D341Med (cell line): ENCODE data around the gene LAMA5.

ENCODE experiments used
- DNase-seq: peaks from one replicate; pipeline ENCODE4 v3.0.0; 2012; ENCODE audit warnings: low spot score

Gene LAMA5

GRCh38 chr20:62371588-62372041 lies 4.5 kb upstream of the LAMA5 start:
- no peak for DNase-seq

GRCh38 chr20:62370807-62371587 lies 3.9 kb upstream of the LAMA5 start:
- DNase-seq, result no peak

- no peak for DNase-seq
Measured at GRCh38 chr20:62370115-62370806, 3.1 kb upstream of the LAMA5 start.

DNA sequence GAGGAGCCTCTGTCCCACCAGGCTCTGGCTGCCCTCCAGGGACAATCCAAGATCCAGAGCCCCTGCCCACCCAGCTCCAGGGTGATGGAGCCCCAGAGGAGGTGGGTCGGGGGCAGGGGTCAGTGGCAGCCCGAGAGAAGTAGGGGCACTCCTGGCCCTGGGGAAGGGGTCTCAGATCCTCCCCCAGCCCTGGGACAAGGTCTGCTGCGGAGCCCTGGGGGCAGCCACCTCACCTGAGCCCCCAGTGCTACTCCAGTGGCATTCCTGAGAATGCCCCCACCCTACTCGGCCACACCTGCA lies 2.7 kb upstream of the LAMA5 start:
- no peak for DNase-seq

- DNase-seq, result no peak
Measured at GRCh38 chr20:62368976-62369814, 2.1 kb upstream of the LAMA5 start.

- DNase-seq, result no peak
Measured at GRCh38 chr20:62368392-62368975, 1.4 kb upstream of the LAMA5 start.

DNA sequence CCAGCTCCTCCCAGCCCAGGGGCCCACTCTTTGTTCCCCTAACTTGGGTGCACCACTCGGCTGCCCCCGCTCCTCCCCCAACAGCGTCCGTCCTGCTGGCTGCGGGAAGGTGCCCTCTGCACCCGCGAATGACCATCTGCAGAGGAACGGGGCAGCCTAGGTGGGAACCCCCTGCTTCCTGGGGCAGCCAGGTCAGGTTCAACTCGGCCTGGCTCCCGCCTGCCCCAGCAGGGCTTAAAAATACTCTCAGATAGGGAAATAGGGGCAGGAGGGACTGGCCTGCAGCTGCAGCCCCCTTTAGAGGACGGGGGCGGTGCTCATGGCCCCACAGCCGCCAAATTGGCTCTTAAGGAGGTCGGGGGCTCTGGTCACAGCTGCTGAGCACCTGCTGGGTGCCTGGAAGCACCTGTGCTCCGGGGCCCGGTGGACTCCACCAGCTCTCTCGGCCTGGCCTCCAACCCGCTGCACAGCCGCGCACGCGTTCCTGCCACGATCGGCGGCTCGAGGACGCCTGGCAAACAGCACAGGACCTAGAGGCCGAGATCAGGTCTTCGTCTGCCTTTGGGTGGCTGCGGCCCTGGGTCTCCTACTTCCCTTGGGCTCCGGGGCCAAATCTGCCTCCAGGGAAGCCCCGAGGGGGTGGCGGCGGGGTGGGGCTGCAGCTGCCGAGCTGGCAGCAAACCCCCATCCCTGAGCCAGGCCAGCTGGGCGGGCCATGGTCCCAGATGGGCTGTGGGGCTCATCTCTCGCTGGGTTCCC lies 700 bp upstream of the LAMA5 start:
- DNase-seq, result peak; percentile 78

DNA sequence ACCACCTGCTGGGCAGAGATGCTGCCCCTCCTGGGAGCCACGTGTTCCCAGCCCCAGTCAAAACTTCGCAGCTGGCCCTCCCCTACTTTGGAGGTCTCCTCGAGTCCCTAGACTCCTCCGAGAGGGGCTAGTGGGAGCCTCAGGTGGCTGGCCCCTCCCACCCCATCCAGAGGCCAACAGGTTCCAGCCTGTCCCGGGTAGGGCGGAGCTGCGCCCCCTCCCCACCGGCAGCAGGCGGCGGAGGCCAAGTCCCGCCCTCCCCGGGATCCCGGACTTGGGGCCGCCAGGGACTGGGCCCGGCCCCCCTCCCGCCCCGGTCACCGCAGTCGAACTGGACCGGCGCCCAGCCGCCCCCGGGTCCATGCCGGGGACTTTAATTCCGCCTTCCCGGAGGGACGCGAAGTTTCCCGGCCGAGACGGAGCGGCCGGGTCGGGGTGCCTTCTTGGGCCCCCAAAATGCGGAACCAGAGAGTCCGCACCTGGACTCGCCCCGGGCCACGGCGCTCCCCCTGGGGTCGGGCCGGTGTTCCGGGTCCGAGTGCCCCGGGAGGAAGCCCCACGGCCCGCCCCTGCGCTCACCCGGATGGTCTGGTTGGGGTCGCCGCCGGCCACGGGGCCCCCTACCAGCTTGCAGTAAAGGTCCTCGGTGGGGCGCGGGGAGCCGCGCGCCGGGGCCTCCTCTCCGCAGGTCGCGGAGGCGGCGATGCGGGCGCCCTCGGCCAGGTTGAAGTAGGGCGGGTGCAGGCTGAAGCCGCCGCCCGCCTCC lies 559 bp downstream of the LAMA5 start:
- no peak for DNase-seq

GRCh38 chr20:62365814-62366369 lies 1.2 kb downstream of the LAMA5 start:
- DNase-seq, result no peak

DNA sequence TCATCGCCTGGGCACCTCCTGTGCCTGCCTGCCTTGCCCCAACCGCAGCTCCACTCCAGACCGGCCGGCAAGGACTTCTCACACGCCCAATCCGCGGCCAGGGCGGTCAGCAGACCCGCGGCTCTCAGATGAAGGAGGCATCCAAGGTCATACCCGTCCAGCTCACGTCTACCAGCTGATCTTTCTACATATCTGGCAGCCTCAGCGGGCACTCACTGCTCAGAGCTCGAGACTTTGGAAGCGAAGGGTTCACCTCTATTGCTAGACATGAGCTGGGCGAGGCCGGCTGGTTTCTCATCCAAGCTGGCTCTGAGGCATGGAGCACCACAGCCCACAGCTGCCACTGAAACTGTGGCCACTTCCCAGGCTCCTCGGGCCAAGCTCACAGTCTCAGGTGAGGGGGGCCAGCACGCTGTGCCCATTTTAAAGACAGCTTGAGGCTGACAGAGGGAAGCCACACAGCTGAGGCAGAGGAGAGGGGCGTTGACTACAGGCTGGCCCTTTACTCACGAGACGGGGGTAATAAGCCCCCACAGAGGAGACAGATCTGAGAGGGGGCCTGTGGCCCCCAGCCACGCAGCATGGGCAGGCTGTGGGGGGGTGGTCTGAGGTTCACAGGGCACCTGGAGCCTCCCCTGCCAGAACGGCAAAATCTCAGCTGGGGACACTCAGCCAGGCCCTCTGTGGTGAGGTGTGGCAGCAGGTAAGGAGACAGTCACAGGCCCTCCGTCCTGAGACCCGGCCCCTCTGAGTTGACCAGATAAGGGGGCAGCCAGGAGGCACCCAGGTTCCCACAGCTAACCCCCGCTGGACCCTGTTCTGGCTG lies 2.0 kb downstream of the LAMA5 start:
- DNase-seq, result no peak

DNA sequence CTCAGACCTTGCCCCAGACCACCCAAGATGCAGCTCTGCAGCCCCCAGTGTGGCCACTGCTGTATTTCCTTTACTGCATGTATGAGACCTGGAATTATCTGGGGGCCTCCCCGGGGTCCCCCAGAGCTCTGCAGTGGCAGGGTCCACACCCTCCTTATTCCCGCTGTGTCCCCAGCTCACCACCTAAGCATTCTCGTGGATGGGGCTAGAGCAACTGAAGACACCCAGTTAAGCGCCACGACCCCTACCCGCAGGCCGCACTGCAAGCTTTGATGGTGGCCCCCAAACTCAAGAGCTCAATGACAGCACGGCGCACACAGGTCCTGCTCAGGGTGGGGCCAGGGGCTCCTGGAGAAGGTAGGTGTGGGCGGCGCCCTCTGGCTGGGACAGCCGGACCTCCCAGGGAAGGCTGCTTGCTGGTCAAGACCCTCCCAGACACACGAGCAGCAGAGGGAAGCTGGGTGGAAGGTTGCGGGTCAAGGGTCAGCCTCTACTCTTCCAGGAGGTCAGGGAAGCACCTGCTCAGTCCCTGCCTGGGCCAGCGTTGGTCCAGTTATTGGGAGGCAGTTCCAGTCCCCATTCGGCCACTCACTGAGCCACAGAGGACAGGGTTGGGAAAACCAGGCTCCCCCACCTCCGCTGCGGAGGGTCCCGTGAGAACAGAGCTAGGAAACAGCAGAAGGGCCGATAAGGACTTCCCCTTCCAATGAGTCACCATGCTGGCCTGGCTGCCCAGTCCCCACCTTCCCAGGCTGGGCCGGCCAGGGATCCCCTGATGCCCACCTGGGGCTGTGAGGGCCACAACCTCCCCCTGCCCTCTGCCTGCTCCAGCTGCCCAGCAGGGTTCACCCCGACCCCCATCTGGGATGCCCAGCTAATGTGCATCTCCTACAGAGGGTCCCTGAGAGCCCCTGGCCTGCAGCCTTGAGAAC lies 2.9 kb downstream of the LAMA5 start:
- no peak for DNase-seq

GRCh38 chr20:62362991-62363919 lies 3.9 kb downstream of the LAMA5 start:
- no peak for DNase-seq

DNA sequence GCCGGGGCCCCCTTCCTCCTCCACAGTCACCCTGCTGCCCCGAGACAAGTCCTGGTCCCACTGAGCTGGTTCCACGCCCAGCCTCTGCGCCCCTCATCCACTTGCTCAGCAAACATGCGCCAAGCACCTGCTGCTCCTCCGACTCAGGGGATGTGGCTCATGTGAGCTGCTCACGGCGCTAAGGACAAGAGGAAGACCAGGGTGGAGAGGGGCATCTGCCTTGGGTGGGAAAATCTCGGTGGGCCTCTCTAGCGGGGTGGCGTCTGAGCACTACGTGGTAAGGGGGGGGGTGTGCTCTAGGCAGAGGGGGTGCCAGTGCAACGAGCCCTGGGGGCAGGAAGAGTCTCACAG lies 4.5 kb downstream of the LAMA5 start:
- no peak for DNase-seq

GRCh38 chr20:62361799-62362589 lies 5.1 kb downstream of the LAMA5 start:
- DNase-seq, result no peak

DNA sequence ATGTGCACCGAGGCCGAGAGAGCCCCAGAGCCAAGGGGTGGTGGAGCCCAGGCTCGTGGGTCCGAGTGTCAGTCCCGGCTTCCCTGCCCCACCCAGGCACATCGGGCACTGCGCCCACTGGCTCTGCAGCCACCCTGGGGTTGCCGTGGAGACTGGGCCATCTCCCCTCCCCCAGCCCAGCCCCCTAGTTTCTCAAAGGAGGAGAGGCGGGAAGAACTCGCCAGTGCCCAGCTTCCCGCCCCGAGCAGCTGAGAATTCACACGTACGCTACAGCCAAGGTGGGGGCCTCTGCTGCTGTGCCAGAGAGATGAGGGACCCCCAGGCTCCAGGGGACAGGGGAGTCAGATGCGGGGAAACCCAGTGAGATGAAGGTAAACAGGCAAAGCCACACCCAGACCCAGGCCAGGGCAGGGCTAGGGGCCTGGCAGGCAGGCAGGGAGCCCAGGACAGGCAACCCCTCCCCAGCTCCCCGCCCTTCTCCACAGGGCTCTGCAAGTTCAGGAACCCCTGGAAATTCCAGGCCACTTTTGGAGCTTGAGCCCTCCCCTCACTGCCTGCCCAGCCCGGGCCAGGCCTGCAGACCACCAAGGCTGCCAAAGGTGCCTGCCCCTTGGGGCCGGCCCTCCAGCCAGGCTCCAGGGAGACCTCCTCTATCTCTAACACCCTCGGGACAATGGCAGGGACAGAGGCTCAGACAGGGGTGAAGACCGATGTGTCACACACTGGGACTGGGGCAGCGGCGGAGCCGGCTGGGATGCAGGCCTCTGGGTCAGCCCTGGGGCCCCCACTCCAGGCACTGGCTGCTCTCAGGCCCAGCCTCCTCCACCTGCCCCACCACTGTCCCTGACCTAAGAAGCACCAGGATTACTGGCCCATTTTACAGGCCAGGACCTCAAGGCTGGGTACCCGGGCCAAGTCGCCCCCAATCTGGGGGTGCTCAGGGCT lies 6.0 kb downstream of the LAMA5 start:
- no peak for DNase-seq
